HG02763 (cell line): ENCODE measurements around the gene SULT1A1.
"Not testable (repeated sequence)": the region's sequence is repeated elsewhere in the genome, so short reads cannot be mapped to it uniquely, and the experiment has no call there.

Source experiments
- ATAC-seq: cut with Tn5 transposase; IDR thresholded peaks from one replicate; pipeline ENCODE4 v1.9.1; 2021; ENCODE audit warnings: mild to moderate bottlenecking, moderate library complexity; ENCODE audit not compliant: unreplicated experiment

The SULT1A1 gene

DNA sequence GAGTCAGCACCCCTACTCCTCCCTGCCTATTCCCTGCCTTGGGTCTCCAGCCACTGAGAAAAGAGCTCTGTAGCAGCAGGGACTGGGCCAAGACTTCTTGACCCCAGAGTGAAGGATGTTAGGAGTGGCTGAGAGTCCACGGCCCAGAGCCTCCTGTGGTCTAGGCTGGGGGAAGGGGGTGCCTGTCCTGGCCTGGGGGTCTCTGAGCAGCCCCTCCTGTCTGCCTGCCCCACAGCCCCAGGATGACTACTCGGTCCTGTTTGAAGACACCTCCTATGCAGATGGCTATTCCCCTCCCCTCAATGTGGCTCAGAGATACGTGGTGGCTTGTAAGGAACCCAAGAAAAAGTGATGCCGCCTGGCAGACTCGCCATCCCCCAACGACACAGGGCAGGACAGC lies 18.5 kb downstream of the SULT1A1 start:
- no peak for ATAC-seq

DNA sequence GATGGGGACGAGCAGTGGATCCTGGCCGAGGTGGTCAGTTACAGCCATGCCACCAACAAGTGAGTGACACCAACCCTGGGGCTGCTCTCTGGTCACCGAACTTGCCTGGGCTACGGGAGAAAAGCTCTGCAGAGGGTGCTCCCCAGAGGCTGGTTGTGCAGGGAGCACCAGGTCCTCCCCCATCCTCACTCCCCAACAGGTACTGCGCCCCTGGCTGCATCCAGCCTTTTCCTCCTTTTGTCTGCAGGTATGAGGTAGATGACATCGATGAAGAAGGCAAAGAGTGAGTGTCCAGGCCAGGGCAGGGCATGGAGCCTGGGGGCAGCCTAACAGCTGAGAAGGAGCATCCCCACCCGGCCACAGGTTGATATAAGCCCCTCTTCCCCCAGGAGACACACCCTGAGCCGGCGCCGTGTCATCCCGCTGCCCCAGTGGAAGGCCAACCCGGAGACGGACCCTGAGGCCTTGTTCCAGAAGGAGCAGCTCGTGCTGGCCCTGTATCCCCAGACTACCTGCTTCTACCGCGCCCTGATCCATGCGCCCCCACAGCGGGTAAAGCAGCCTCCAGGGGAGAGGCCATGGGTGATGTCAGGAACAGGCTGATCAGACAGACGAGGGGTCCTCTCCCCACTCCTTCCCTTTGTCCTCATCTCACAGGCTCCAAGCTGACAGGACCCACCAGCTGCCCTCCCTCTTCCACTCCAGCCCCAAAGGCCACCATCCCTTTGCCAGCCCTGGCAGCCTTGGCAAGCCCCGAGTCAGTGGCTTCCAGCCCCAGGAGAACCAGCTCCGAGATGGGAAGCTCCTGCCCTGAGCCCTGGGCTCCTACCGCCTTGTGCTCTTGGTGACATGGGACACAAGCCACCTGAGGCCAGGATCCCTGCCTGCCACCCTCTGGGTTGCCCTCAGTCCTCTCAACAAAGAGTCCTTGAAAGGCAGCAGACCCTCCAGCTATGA lies 19.2 kb downstream of the SULT1A1 start:
- ATAC-seq, result no peak

DNA sequence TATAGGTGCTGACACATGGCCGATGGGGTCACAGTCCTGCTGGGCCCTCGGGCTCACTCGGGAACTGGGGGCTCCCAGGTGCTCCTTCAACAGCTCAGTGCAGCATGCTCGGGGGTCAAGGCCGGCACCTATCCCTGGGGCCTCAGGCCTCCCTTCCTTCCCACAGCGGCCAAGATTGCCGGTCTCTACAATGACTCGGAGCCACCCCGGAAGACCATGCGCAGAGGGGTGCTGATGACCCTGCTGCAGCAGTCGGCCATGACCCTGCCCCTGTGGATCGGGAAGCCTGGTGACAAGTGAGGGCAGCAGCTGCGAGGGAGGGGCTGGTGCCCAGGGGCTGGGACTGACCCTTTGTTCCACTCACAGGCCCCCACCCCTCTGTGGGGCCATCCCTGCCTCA lies 19.9 kb downstream of the SULT1A1 start:
- ATAC-seq, result no peak

- ATAC-seq, result no peak
Measured at GRCh38 chr16:28589069-28589468, 20.8 kb downstream of the SULT1A1 start.

GRCh38 chr16:28587386-28587785 lies 22.5 kb downstream of the SULT1A1 start:
- ATAC-seq, result no peak

DNA sequence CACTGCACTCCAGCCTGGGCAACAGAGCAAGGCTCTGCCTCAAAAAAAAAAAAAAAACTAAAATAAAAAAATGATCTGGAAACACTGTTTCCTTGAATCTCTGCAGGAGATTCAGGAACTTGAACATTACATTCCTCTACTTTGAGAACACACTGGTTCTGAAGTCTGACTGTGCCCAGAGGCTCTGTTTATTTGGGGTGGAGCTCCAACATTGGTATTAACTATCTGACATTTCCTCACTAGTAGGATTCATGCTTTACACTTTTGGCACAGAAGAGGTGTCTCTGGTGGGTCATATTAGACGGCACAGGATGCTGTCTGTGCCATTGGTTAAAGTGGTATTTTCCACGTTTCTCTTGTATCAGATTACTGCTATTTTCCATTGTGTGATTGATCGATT lies 23.4 kb downstream of the SULT1A1 start:
- ATAC-seq, result no peak

- ATAC-seq, result no peak
Measured at GRCh38 chr16:28585674-28586073, 24.2 kb downstream of the SULT1A1 start.

DNA sequence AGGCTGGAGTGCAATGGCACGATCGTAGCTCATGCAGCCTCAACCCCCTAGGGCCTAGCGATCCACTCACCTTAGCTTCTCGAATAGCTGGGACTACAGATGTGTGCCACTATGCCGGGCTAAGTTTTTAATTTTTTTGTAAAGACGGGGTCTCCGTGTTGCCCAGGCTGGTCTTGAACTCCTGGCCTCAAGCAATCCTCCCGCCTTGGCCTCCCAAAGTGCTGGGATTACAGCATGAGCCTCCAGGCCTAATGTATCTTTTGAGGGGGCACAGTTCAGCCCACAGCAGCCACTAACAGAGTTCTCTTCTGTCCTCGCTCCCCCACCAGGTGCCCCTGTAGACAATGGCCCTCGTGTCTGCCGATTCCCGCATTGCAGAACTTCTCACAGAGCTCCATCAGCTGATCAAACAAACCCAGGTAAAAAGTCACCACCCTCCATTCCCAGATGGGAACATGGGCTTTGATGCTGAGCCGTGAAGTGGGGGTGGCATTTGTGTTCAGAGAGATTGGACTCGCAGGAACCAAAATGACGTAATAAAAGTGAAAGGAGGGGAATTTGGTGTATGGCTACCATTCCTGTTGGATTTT lies 29.0 kb downstream of the SULT1A1 start:
- no peak for ATAC-seq

DNA sequence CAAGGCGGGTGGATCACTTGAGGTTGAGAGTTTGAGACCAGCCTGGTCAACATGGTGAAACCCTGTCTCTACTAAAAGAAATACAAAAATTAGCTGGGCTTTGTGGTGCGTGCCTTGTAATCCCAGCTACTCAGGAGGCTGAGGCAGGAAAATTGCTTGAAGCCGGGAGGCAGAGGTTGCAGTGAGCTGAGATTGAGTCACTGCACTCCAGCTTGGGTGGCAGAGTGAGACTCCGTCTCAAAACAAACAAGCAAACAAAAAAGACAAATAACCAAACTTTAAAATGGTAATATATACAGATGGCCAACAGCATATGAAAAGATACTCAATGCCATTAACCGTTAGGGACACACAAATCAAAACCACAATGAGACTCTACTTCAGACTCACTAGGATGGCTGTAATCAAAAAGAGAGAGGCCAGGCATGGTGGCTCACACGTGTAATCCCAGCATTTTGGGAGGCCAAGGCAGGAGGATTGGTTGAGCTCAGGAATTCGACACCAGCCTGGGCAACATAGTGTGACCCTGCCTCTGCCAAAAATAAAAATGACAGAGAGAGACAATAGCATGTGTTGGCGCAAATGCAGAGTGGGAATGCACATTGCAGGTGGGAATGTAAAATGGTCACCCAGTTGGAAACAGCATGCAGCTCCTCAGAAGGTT lies 34.3 kb downstream of the SULT1A1 start:
- ATAC-seq, result no peak

DNA sequence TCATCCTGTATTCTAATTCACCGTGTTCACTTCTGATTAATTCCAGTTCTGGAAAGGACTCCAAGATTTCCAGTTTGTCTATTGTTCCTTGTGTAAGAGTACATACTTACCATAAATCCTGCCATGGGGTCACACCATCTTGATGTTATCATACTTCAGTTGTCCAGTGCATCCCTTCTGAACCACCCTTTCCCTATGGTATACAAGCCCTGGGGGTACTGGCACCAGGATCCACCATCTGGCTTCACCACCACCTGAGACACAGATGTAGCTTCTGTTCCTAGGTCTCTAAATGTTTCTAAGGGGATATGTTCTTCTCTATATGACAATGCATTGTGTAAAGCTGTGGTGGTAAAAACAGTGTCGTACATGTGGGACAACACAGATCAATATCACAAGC lies 34.9 kb downstream of the SULT1A1 start:
- ATAC-seq, result no peak

GRCh38 chr16:28573738-28574718 lies 35.8 kb downstream of the SULT1A1 start:
- ATAC-seq, result no peak

GRCh38 chr16:28572696-28573510 lies 36.9 kb downstream of the SULT1A1 start:
- ATAC-seq, result no peak

- ATAC-seq, result no peak
Measured at GRCh38 chr16:28569968-28570752, 39.7 kb downstream of the SULT1A1 start.

DNA sequence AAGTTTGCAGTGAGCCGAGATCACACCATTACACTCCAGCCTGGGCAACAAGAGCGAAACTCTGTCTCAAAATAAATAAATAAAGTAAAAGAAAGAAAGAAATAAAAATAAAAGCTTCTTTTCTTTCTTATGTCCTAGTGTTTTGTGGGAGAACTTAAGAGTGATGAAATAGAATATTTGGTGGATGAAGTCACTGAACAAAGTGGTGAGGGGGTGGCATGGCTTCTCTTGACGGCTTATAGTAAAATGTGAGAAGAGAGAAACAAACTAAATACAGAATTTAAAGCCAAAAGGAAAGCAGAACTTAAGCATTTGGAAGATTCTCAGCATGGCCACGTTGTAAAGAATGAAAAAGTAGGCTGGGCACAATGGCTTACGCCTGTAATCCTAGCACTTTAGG lies 40.8 kb downstream of the SULT1A1 start:
- ATAC-seq, result no peak

GRCh38 chr16:28567292-28567691 lies 42.6 kb downstream of the SULT1A1 start:
- ATAC-seq, result no peak

- not testable (repeated sequence) for ATAC-seq
Measured at GRCh38 chr16:28566233-28566925, 43.5 kb downstream of the SULT1A1 start.

DNA sequence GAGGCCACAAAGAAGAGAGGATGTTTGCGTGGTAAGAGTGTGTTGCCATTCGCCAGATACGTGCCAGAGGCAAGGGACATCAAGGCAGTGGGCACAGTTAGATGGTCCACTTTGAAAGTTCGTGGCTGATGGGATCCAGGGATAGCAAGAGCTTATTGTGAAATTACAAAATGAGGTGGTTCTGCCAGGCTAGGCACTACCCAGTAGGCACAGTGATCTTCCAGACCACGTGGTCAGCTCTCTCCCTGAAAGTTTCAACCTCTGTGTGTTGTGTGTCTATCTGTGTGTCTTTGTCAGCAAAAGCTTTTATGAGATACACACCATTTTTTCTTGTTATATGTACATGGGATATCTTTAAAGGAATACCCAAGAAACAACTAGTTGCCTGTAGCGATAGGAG lies 46.6 kb downstream of the SULT1A1 start:
- no peak for ATAC-seq

DNA sequence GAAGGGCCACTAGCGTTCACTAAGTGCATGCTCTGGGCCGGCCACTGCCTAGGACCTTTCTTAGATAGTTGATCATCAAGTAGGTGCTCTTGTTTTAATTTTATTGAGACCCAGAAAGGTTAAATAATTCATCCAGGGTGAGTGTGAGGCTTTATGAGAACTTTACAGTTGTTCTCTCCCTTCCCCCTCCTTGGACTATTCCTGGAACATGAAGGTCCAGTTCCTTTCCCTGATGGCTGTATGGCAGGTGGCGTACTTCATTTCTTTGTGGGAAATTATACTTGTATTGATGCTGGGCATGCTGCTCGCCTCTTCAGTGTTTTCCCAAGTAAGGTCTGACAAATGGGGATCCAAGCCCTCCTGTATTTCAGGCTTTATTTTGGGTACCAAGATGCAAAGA lies 47.6 kb downstream of the SULT1A1 start:
- no peak for ATAC-seq
